Inflammatory macrophage (primary cell): ENCODE measurements around the gene R3HDM2.
"Not testable (repeated sequence)": the region's sequence is repeated elsewhere in the genome, so short reads cannot be mapped to it uniquely, and the experiment has no call there.

Source experiments
- DNase-seq, 2 donors: peaks; one replicate each; pipeline ENCODE4 v3.0.0-alpha.2; 2020 to 2022

Gene R3HDM2

GRCh38 chr12:57370696-57371095 lies 60.1 kb downstream of the R3HDM2 start:
- no peak for DNase-seq

GRCh38 chr12:57370072-57370471 lies 60.8 kb downstream of the R3HDM2 start:
- DNase-seq: no peak

GRCh38 chr12:57369202-57369601 lies 61.6 kb downstream of the R3HDM2 start:
- no peak for DNase-seq

- DNase-seq: no peak
These were observed 62.3 kb downstream of the R3HDM2 start for GRCh38 chr12:57368349-57369095.

GRCh38 chr12:57367121-57367520 lies 63.7 kb downstream of the R3HDM2 start:
- DNase-seq: no peak

- no peak for DNase-seq
These were observed 64.5 kb downstream of the R3HDM2 start for GRCh38 chr12:57366315-57366714.

GRCh38 chr12:57364156-57364555 lies 66.7 kb downstream of the R3HDM2 start:
- DNase-seq: not testable (repeated sequence)

GRCh38 chr12:57360468-57360867 lies 70.4 kb downstream of the R3HDM2 start:
- DNase-seq: no peak

- no peak for DNase-seq
These were observed 72.2 kb downstream of the R3HDM2 start for GRCh38 chr12:57358646-57359045.

- DNase-seq: no peak
These were observed 75.1 kb downstream of the R3HDM2 start for GRCh38 chr12:57355734-57356133.

- no peak for DNase-seq
These were observed 78.7 kb downstream of the R3HDM2 start for GRCh38 chr12:57352166-57352565.

GRCh38 chr12:57347284-57347683 lies 83.6 kb downstream of the R3HDM2 start:
- DNase-seq: no peak

- no peak for DNase-seq
These were observed 87.0 kb downstream of the R3HDM2 start for GRCh38 chr12:57343703-57344378.

- DNase-seq: no peak
These were observed 88.6 kb downstream of the R3HDM2 start for GRCh38 chr12:57342207-57342691.

- no peak for DNase-seq
These were observed 89.4 kb downstream of the R3HDM2 start for GRCh38 chr12:57341275-57341990.

GRCh38 chr12:57340104-57340503 lies 90.7 kb downstream of the R3HDM2 start:
- peak; percentile 75 to 86 for DNase-seq

- DNase-seq: not testable (repeated sequence)
These were observed 94.5 kb downstream of the R3HDM2 start for GRCh38 chr12:57336299-57336698.

- no peak for DNase-seq
These were observed 96.6 kb downstream of the R3HDM2 start for GRCh38 chr12:57334219-57334618.

- DNase-seq: no peak
These were observed 98.1 kb downstream of the R3HDM2 start for GRCh38 chr12:57332646-57333312.

GRCh38 chr12:57330992-57331391 lies 99.9 kb downstream of the R3HDM2 start:
- DNase-seq: peak; percentile 56 to 68

- DNase-seq: no peak
These were observed 101.6 kb downstream of the R3HDM2 start for GRCh38 chr12:57329219-57329618.

GRCh38 chr12:57325395-57325794 lies 105.4 kb downstream of the R3HDM2 start:
- no peak for DNase-seq

GRCh38 chr12:57323416-57323815 lies 107.4 kb downstream of the R3HDM2 start:
- no peak for DNase-seq
